Small intestine (tissue), 7 donors: ENCODE measurements around the gene MCF2L2. TPM values are rescaled to one million over a fixed set of nuclear protein-coding genes. Genes with fewer than 3 reads are reported as not detected.
"Not testable (repeated sequence)": the region's sequence is repeated elsewhere in the genome, so short reads cannot be mapped to it uniquely, and the experiment has no call there.

Experiments used
- DNase-seq, 2 donors: peaks; one replicate each; pipeline versions ENCODE4 v3.0.0 to v3.0.0-alpha.2; 2013
- FAIRE-seq: peaks from 2 replicates; lab custom pipeline; 2012; peaks lifted over from hg19 to GRCh38; lab: Jason Lieb, UNC
- H3K27ac ChIP-seq, 3 donors: one replicate each; pipeline ENCODE4 v1.5.1; 2013; ENCODE audit warnings: low read length in 2 of 3, mild to moderate bottlenecking in 2 of 3, control low read depth in 1 of 3, inconsistent platforms in 1 of 3, low read depth in 1 of 3, moderate library complexity in 1 of 3
- H3K27me3 ChIP-seq, 3 donors: one replicate each; pipeline ENCODE4 v1.6.1; 2013; ENCODE audit warnings: low read length in 3 of 3, inconsistent platforms in 1 of 3; ENCODE audit not compliant: control insufficient read depth in 3 of 3, insufficient read depth in 3 of 3
- H3K36me3 ChIP-seq, 3 donors: one replicate each; pipeline ENCODE4 v1.6.1; 2013; ENCODE audit warnings: low read length in 3 of 3, inconsistent platforms in 1 of 3, low read depth in 1 of 3, mild to moderate bottlenecking in 1 of 3, moderate library complexity in 1 of 3; ENCODE audit not compliant: control insufficient read depth in 3 of 3, insufficient read depth in 2 of 3
- H3K4me1 ChIP-seq, 3 donors: one replicate each; pipeline ENCODE4 v1.6.1; 2013; ENCODE audit warnings: low read length in 2 of 3, inconsistent platforms in 1 of 3, low read depth in 1 of 3, mild to moderate bottlenecking in 1 of 3, moderate library complexity in 1 of 3; ENCODE audit not compliant: control insufficient read depth in 3 of 3, insufficient read depth in 2 of 3
- H3K4me3 ChIP-seq, 3 donors: one replicate each; pipeline ENCODE4 v1.5.1; 2013; ENCODE audit warnings: low read length in 3 of 3, control low read depth in 1 of 3, inconsistent platforms in 1 of 3, low read depth in 1 of 3, mild to moderate bottlenecking in 1 of 3, moderate library complexity in 1 of 3
- H3K9me3 ChIP-seq, 2 donors: one replicate each; pipeline ENCODE4 v1.6.1; 2013; ENCODE audit warnings: low read depth in 1 of 2, low read length in 1 of 2; ENCODE audit not compliant: control insufficient read depth in 2 of 2, insufficient read depth in 1 of 2
- WGBS, 3 donors: extraction: QIAGEN DNeasy Blood & Tissue Kit; methylation state at CpG; one replicate each; pipeline ENCODE4 v1.1.7; 2013; 5-methylcytosine and 5-hydroxymethylcytosine counted together
- polyA plus RNA-seq, 4 donors: library from polyadenylated mRNA; stranded (reverse) in 3 of 4; unstranded in 1 of 4; fragments of 200-250 nt in 3 of 4; fragments of 120-200 nt in 1 of 4; gene quantifications; one replicate each; pipeline versions ENCODE4 v1.2.1 to v1.2.3, GENCODE V29; 2013
- donor health status: healthy with polysubstance abuse.
- donor health status: control.
- donor health status: control.
- donor health status: Bipolar disorder and iron deficiency.
- donor health status: healthy.

The MCF2L2 gene
- polyA plus RNA-seq, 4 donors = 1.1 to 1.3 (median 1.2) TPM; not detected in 1

DNA sequence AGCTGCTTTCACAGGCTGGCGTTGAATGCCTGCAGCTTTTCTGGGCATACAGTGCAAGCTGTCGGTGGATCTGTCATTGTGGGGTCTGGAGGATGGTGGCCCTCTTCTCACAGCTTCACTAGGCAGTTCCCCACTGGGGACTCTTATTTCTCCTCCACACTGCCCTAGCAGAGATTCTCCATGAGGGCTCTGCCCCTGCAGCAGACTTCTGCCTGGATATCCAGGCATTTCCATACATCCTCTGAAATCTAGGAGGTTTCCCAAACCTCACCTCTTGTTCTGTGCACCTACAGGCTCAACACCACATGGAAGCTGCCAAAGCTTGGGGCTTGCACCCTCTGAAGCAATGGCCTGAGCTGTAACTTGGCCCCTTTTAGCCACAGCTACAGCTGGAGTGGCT lies 9.6 kb downstream of the MCF2L2 start:
- H3K27me3 ChIP-seq, DNase-seq: not testable (repeated sequence)
- WGBS, 3 donors = 90 to 98% (median 95%) methylated on average over 2 of the region's 2 CpGs

DNA sequence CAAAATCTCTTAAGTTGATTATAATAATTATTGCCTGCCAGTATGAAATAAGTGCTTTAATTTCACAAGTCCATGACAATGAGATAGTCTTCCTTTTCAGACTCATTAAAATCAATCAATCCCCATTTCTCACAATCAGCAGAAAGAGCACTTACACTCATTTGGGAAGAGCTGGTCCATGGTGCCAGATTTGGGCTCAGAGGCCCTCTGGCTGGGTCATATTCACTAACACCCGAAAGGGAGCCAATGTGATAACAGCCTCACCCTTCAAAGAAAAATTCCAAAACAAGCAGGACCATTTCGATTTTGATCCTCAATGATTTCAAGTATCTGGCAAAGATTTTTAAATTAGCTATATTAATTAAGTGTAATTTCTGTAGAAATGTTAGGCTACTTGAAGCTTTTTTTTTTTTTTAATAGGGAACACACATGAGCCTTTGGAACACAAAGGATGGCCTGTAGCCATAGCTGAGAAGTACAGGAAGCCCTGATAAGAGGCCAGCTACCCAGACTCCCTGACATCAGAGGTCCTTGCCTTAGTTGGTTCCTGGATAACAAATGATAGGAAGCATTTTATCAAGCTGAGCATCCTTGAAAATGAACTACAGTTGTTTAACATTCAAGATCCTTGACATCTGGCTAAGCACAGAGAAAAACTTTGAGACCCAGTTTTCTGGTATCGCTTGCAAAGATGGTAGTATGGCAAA lies 17.1 kb downstream of the MCF2L2 start:
- H3K27ac ChIP-seq = no peak overlapping the region
- no peaks in the 10 kb centered on the region for H3K36me3 ChIP-seq
- no peaks in the 10 kb centered on the region for H3K4me1 ChIP-seq
- H3K4me3 ChIP-seq = no peak overlapping the region
- H3K9me3 ChIP-seq = no peaks in the 10 kb centered on the region
- peaks cover 0 to 4% (median 0%) of the 10 kb centered on the region in 3 donors for H3K27me3 ChIP-seq
- FAIRE-seq (no peak), DNase-seq (no peak)
- WGBS, 3 donors = 65 to 91% (median 85%) methylated on average over 3 of the region's 3 CpGs

More for the DNA sequence above, 9.6 kb downstream of the MCF2L2 start:
- not testable (repeated sequence) for FAIRE-seq, H3K27ac ChIP-seq, H3K4me3 ChIP-seq, H3K36me3 ChIP-seq, H3K4me1 ChIP-seq
- peaks cover 0 to 28% of the 10 kb centered on the region in 2 donors for H3K9me3 ChIP-seq

DNA sequence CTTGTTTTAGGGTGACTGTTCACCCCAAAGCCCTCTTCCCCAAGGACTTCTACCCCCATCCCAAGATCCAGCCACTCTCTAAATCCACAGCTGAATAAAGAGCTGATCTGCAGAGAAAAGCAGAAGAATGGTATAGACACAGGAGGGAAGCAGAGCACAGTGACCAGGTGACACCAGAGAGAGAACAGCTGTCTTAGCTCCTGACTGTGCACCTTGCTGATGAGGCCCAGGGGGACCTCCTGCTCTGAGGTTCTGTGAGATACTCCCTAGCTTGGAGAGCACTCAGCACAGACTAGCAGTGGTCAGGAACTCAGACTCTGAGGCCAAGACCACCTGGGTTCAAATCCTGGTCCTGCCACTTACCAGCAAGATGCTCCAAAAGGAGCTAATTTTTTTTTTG lies 17.7 kb downstream of the MCF2L2 start:
- Histone ChIP-seq H3K27ac (no peak overlapping the region), H3K9me3 (no peaks in the 10 kb centered on the region), H3K36me3 (no peaks in the 10 kb centered on the region), H3K27me3 (peaks cover 0 to 4% (median 0%) of the 10 kb centered on the region in 3 donors), H3K4me3 (no peak overlapping the region), H3K4me1 (no peaks in the 10 kb centered on the region)
- no peak for FAIRE-seq
- DNase-seq = no peak

DNA sequence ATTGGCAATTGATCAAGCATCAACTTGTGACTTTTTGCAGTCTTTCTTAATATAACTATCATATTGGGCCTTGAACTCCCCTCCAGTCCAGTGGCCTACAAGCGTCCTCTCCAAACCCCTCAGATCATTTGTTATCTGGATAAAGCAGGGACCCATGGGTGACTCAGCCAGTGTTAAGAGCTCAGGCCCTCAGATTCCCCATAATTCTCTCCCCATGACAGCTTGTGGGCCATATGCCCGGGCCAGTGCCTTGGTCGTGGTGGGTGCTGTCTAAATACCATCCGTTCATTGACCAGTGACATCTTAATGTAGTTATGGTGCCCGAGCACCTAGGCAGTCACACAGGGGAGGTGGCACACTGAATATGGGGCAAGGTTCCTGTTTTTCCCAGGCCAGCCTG lies 18.1 kb downstream of the MCF2L2 start:
- Histone ChIP-seq H3K27me3 (peaks cover 0 to 4% (median 0%) of the 10 kb centered on the region in 3 donors), H3K27ac (no peak overlapping the region), H3K4me3 (no peak overlapping the region), H3K4me1 (no peaks in the 10 kb centered on the region), H3K36me3 (no peaks in the 10 kb centered on the region), H3K9me3 (no peaks in the 10 kb centered on the region)
- 85 to 90% (median 89%) methylated on average over 5 of the region's 5 CpGs for WGBS, 3 donors
- FAIRE-seq (no peak), DNase-seq (no peak)

DNA sequence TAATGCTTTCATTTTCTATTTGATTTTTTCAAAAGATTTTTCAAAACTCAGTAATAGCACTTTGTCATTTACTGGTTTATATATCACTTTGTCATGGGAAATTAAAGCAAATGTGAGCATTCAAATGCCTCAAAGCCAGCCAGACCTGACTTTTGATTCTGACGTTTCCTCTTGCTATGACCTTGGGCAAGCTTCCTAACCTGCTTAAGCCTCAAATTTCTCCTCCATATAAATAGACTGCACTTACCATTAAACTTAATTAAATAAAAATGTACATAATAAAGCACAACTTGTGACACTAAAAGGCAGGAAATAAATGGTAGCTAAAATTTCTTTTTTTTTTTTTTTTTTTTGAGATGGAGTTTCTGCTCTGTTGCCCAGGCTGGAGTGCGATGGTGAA lies 19.2 kb downstream of the MCF2L2 start:
- Histone ChIP-seq H3K9me3 (no peaks in the 10 kb centered on the region), H3K27ac (no peak overlapping the region), H3K4me1 (no peaks in the 10 kb centered on the region), H3K4me3 (no peak overlapping the region), H3K36me3 (no peaks in the 10 kb centered on the region), H3K27me3 (peaks cover 0 to 4% (median 0%) of the 10 kb centered on the region in 3 donors)
- FAIRE-seq (no peak), DNase-seq (no peak)
- WGBS, 3 donors = 59 to 64% (median 59%) methylated on average over 2 of the region's 2 CpGs

DNA sequence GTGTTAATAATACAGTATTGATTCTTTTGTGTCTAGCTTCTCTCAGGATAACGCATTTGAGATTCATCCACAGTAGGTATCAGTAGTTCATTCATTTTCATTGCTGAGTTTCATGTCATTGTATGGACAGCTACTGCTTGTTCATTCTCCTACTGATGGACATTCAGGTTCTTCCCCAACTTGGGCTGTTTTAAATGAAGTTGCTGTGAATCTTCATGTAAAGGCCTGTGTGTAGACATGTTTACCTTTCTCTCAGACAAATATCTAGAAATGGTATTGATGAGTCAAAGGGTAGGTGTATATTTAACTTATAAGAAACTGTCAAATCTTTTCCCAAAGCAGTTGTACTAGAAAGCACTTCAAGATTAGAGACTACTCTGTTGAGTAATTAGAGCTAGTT lies 26.7 kb downstream of the MCF2L2 start:
- H3K27me3 ChIP-seq = peaks cover 0 to 4% (median 0%) of the 10 kb centered on the region in 3 donors
- H3K36me3 ChIP-seq = no peaks in the 10 kb centered on the region
- no peaks in the 10 kb centered on the region for H3K4me1 ChIP-seq
- no peak for DNase-seq
- 93 to 100% (median 94%) methylated on average over 1 of the region's 1 CpG for WGBS, 3 donors
- H3K27ac ChIP-seq = no peak overlapping the region
- no peak overlapping the region for H3K4me3 ChIP-seq
- no peaks in the 10 kb centered on the region for H3K9me3 ChIP-seq
- FAIRE-seq = no peak

DNA sequence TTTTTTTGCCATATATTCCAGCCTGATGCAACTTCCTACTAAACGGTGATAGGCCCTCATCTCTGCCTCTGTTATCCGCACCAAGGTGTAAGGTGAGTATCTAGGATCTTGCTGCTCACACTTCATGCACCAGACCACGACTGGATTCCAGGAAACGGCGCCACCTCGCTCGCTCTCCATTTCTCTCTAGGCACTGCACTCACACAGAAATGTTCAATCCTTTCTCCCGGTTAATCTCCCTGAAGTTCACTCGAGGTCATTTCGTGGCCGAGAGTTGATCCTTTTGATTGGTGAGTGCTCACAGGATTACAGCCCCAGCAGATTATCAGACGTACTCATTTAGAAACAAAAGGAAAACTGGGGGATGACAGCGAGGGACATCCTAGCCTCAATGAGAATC lies 28.1 kb downstream of the MCF2L2 start:
- H3K27ac ChIP-seq = no peak overlapping the region
- FAIRE-seq (no peak), DNase-seq (no peak)
- peaks cover 0 to 4% (median 0%) of the 10 kb centered on the region in 3 donors for H3K27me3 ChIP-seq
- no peaks in the 10 kb centered on the region for H3K36me3 ChIP-seq
- WGBS, 3 donors = 31 to 51% (median 50%) methylated on average over 13 of the region's 13 CpGs
- H3K4me1 ChIP-seq = no peaks in the 10 kb centered on the region
- no peak overlapping the region for H3K4me3 ChIP-seq
- no peaks in the 10 kb centered on the region for H3K9me3 ChIP-seq

DNA sequence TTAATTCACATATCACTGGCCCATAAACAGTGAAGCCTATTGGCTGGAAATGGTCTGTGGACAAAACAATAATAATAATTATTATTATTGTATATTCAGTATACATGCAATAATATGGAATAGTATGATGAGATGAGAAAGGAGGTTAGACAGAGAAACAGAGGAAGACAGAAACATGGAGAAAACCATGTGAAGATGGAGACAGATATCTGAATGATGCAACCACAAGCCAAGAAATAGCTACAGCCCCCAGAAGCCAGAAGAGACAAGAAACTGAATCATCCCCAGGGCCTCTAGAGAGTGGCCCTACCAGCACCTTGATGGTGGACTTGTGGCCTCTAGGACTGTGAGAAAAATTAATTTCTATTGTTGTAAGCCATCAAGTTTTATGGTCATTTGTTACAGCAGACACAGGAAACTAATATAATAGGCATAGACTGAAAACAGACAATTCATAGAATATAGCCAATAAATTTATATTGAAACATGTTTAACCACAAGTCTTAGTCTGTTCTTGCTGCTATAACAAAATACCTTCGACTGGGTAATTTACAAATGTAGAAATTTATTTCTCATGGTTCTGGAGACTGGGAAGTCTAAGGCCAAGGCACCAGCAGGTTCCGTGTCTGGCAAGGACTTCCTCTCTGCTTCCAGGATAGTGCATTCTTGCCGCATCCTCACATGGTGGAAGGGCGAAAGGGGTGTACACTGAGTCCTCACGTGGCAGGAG lies 31.6 kb downstream of the MCF2L2 start:
- Histone ChIP-seq H3K4me3 (no peak overlapping the region), H3K27ac (no peak overlapping the region), H3K27me3 (peaks cover 0 to 4% (median 0%) of the 10 kb centered on the region in 3 donors), H3K36me3 (no peaks in the 10 kb centered on the region), H3K4me1 (peaks cover 0 to 2% (median 0%) of the 10 kb centered on the region in 3 donors), H3K9me3 (no peaks in the 10 kb centered on the region)
- no peak for DNase-seq
- no peak for FAIRE-seq
- WGBS, 3 donors = 91 to 96% (median 91%) methylated on average over 5 of the region's 5 CpGs
